Endothelial cell of umbilical vein (primary cell): Measurements from ENCODE around the gene CRTC1. TPM values are rescaled to one million over a fixed set of nuclear protein-coding genes. Genes with fewer than 3 reads are reported as not detected.

ENCODE experiments used
- BruUV-seq: library from RNA; stranded (reverse); fragments of 400-500 nt; replicated peaks from 2 replicates; lab custom pipeline; 2021; lab: Mats Ljungman, UMichigan
- CTCF ChIA-PET: fragments of 300-600, 350-600 bp; sonication (Branson Sonifier 250); formaldehyde crosslinking; loops from one replicate; lab custom pipeline; 2021; ENCODE audit warnings: antibody characterized with exemption, inconsistent platforms; lab: Charles Lee
- POLR2A ChIA-PET: fragments of 300-600, 350-600 bp; sonication (Branson Sonifier 250); formaldehyde crosslinking; loops from one replicate; lab custom pipeline; 2021; ENCODE audit warnings: antibody characterized with exemption, inconsistent platforms; lab: Charles Lee
- DNase-seq: peaks from one replicate; pipeline ENCODE4 v3.0.0-alpha.2; 2011; ENCODE audit warnings: low read depth, low spot score
- FAIRE-seq: peaks from 2 replicates; lab custom pipeline; 2011; peaks lifted over from hg19 to GRCh38; lab: Jason Lieb, UNC
- H2AFZ ChIP-seq: 2 replicates; pipeline ENCODE4 v1.6.0; 2012; ENCODE audit warnings: low read depth, low read length, control low read depth, inconsistent platforms
- H3K27ac ChIP-seq: 2 replicates; pipeline ENCODE4 v1.5.1; 2011; ENCODE audit warnings: low read depth, mild to moderate bottlenecking, control low read depth, low read length, moderate library complexity; ENCODE audit not compliant: insufficient read depth
- H3K27me3 ChIP-seq, 2 experiments: 2 replicates each; pipeline versions ENCODE4 v1.6.0 to v1.6.1; 2011; ENCODE audit warnings: low read length in 2 of 2, mixed read lengths in 1 of 2; ENCODE audit not compliant: control insufficient read depth in 2 of 2, insufficient read depth in 2 of 2
- H3K36me3 ChIP-seq, 2 experiments: 2 replicates in 1 of 2; 3 replicates in 1 of 2; pipeline ENCODE4 v1.5.1; 2011; ENCODE audit warnings: low read length in 2 of 2, mild to moderate bottlenecking in 1 of 2, moderate library complexity in 1 of 2; ENCODE audit not compliant: control insufficient read depth in 2 of 2, insufficient read depth in 2 of 2; ENCODE audit errors: extremely low read depth in 1 of 2
- H3K4me1 ChIP-seq: 3 replicates; pipeline ENCODE4 v1.5.1; 2011; ENCODE audit warnings: mild to moderate bottlenecking, low read length; ENCODE audit not compliant: control insufficient read depth, insufficient read depth; ENCODE audit errors: extremely low read depth
- H3K4me2 ChIP-seq: 2 replicates; pipeline ENCODE4 v1.6.1; 2011; ENCODE audit warnings: low read length, control low read depth, mixed read lengths; ENCODE audit not compliant: insufficient read depth
- H3K4me3 ChIP-seq, 3 experiments: fragments of 200-600 bp in 1 of 3; sonication (generic), shearing (Covaris generic) in 1 of 3; replicated peaks in 1 of 3; 2 replicates each; pipeline ENCODE4 v1.5.1; 2011 to 2016; ENCODE audit warnings: control low read depth in 3 of 3, low read length in 3 of 3, mild to moderate bottlenecking in 2 of 3, inconsistent platforms in 1 of 3, low read depth in 1 of 3, moderate library complexity in 1 of 3; ENCODE audit not compliant: insufficient read depth in 1 of 3
- H3K79me2 ChIP-seq: 2 replicates; pipeline ENCODE4 v1.6.0; 2012; ENCODE audit warnings: low read length, inconsistent platforms; ENCODE audit not compliant: control insufficient read depth, insufficient read depth
- H3K9ac ChIP-seq: replicated peaks from 2 replicates; pipeline ENCODE3; 2011; ENCODE audit warnings: low read length, control low read depth; ENCODE audit not compliant: insufficient read depth; ENCODE audit errors: extremely low read depth
- H3K9me1 ChIP-seq: replicated peaks from 3 replicates; pipeline ENCODE4 v1.6.0; 2011; ENCODE audit warnings: mild to moderate bottlenecking, low read length; ENCODE audit not compliant: control insufficient read depth, insufficient read depth; ENCODE audit errors: extremely low read depth
- H3K9me3 ChIP-seq: replicated peaks from 2 replicates; pipeline ENCODE4 v1.5.1; 2012; ENCODE audit warnings: low read length, inconsistent platforms; ENCODE audit not compliant: control insufficient read depth, insufficient read depth
- H4K20me1 ChIP-seq: replicated peaks from 2 replicates; pipeline ENCODE3; 2011; ENCODE audit warnings: mild to moderate bottlenecking, low read length; ENCODE audit not compliant: control insufficient read depth, insufficient read depth; ENCODE audit errors: extremely low read depth
- CTCF ChIP-seq, 2 donors: IDR thresholded peaks; 1 replicate in 1 of 2; 2 replicates in 1 of 2; pipeline ENCODE4 v1.5.1; 2011; ENCODE audit warnings: low read length in 2 of 2, mild to moderate bottlenecking in 2 of 2, moderate library complexity in 2 of 2, control low read depth in 1 of 2, inconsistent platforms in 1 of 2, low read depth in 1 of 2; ENCODE audit not compliant: insufficient read depth in 1 of 2; ENCODE audit errors: extremely low read depth in 1 of 2
- EZH2 ChIP-seq: IDR thresholded peaks from 2 replicates; pipeline ENCODE4 v1.6.1; 2012; ENCODE audit warnings: borderline replicate concordance, low read depth, mild to moderate bottlenecking, moderate library complexity, low read length, inconsistent platforms; ENCODE audit not compliant: severe bottlenecking
- FOS ChIP-seq: IDR thresholded peaks from 2 replicates; pipeline ENCODE4 v1.6.1; 2011; ENCODE audit warnings: mild to moderate bottlenecking, low read length, moderate library complexity, borderline replicate concordance; ENCODE audit not compliant: insufficient read depth
- GATA2 ChIP-seq: IDR thresholded peaks from 2 replicates; pipeline ENCODE4 v1.7.0; 2011; ENCODE audit warnings: low read depth, mild to moderate bottlenecking, moderate library complexity, mixed read lengths, low read length; ENCODE audit not compliant: insufficient read length, insufficient read depth
- JUN ChIP-seq: IDR thresholded peaks from 2 replicates; pipeline ENCODE4 v1.6.1; 2011; ENCODE audit warnings: borderline replicate concordance, low read depth; ENCODE audit not compliant: insufficient read length, insufficient read depth
- MAX ChIP-seq: IDR thresholded peaks from 2 replicates; pipeline ENCODE4 v1.6.1; 2011; ENCODE audit not compliant: insufficient read depth, insufficient read length
- MYC ChIP-seq: IDR thresholded peaks from one replicate; pipeline ENCODE4 v1.6.1; 2011; ENCODE audit warnings: mild to moderate bottlenecking, low read depth, low read length
- POLR2A ChIP-seq: IDR thresholded peaks from 2 replicates; pipeline ENCODE4 v1.6.1; 2012; ENCODE audit warnings: low read depth, mild to moderate bottlenecking, control low read depth, low read length
- POLR2AphosphoS5 ChIP-seq: IDR thresholded peaks from 2 replicates; pipeline ENCODE4 v1.6.1; 2012; ENCODE audit warnings: low read depth, mild to moderate bottlenecking, control low read depth, low read length, moderate library complexity; ENCODE audit not compliant: insufficient read depth
- dilution Hi-C: fragments of 300-500 bp; cut with MboI; formaldehyde crosslinking; loops from one replicate; pipeline ENCODE4 v1.15.0; 2019; ENCODE audit warnings: low sequenced_read_pairs; ENCODE audit not compliant: extremely low pct_ligation_motif_present
- intact Hi-C: fragments of 100-400 bp; cut with micrococcal nuclease; formaldehyde crosslinking; loops from one replicate; pipeline ENCODE4 v1.10.0; 2022
- polyA plus RNA-seq, 4 experiments: library from polyadenylated mRNA; depleted of rRNA in 3 of 4; stranded (reverse) in 3 of 4; unstranded in 1 of 4; fragments of >200 nt; gene quantifications; 2 replicates each; pipeline versions ENCODE4 v1.2.1 to v1.2.3, GENCODE V29; 2011 to 2012; ENCODE audit warnings: missing spikeins in 1 of 4
- total RNA-seq: library from RNA; stranded (reverse); gene quantifications from 2 replicates; pipeline ENCODE4 v1.2.3, GENCODE V29; 2021

CRTC1 gene
- total and polyA plus RNA-seq, 2 donors (not counting 3 experiments of a cell fraction or from before 2014, with no cell fraction given) = 4.2 to 11.4 TPM

DNA sequence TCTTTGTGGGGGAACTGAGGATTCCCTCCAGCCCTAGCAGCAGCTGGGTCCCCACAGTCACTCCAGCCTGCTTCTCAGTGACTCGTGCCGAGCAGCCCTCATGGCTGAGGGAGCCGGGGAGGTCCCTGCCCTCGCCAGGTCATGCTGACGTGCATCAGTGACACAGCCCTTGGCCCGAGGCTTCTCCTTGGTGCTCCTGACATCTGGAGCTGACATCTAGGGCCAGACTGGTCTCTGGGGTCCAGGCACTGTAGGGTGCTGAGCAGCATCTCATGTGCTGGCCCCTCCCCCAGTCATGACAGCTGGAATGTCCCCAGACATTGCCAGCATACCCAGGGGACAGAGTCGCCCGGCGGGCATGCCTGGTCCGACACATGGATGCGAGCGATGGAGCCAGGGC, 93.3 kb downstream of the CRTC1 start:
- Histone ChIP-seq H3K4me2 (no peak overlapping the region), H3K27me3 (peaks cover 3 to 10% of the 10 kb centered on the region in 2 experiments), H3K79me2 (no peaks in the 10 kb centered on the region), H3K27ac (no peak overlapping the region), H3K9ac (no peak overlapping the region), H4K20me1 (no peaks in the 10 kb centered on the region), H3K9me3 (no peaks in the 10 kb centered on the region), H3K4me3 (no peak overlapping the region), H3K9me1 (no peaks in the 10 kb centered on the region), H3K4me1 (no peaks in the 10 kb centered on the region), H3K36me3 (no peaks in the 10 kb centered on the region), H2AFZ (no peak overlapping the region)
- intact Hi-C loops (no loop called here), dilution Hi-C loops (no loop called here)
- DNase-seq (no peak), FAIRE-seq (no peak)
- no TSS peak for BruUV-seq
- no peak for TF ChIP-seq CTCF (IDR thresholded peaks at IDR 0.05; ENCODE audit: extremely low read depth in 1 of 2, insufficient read depth in 1 of 2, low read depth in 1 of 2, low read length in 2 of 2)
- TF ChIP-seq FOS = no peak
- TF ChIP-seq GATA2 = no peak
- no peak for TF ChIP-seq MYC
- TF ChIP-seq MAX = no peak
- TF ChIP-seq POLR2AphosphoS5 = no peak
- no peak for TF ChIP-seq EZH2
- no peak for TF ChIP-seq JUN
- no peak for TF ChIP-seq POLR2A
- CTCF ChIA-PET = interaction anchor here (1.8 kb wide), 1 partner anchor 70 kb away, joined by 5 read pairs; no protein-coding TSS in a partner anchor
- POLR2A ChIA-PET = no interaction called here
